NT2/D1 (cell line): ENCODE results near the gene PLA2G3.

Source experiments
- DNase-seq: peaks from one replicate; pipeline ENCODE4 v3.0.0-alpha.2; 2011; ENCODE audit warnings: low read depth, low spot score
- H3K27me3 ChIP-seq: 2 replicates; pipeline ENCODE4 v1.6.0; 2011; ENCODE audit warnings: mild to moderate bottlenecking; ENCODE audit not compliant: insufficient read length, insufficient read depth
- H3K36me3 ChIP-seq: 2 replicates; pipeline ENCODE4 v1.6.1; 2011; ENCODE audit warnings: mild to moderate bottlenecking, low read length, mixed read lengths; ENCODE audit not compliant: insufficient read depth, insufficient read length
- H3K4me1 ChIP-seq: 2 replicates; pipeline ENCODE4 v1.5.1; 2011; ENCODE audit not compliant: insufficient read depth, insufficient read length
- H3K4me3 ChIP-seq: 2 replicates; pipeline ENCODE4 v1.5.1; 2011; ENCODE audit warnings: low read depth; ENCODE audit not compliant: insufficient read length
- H3K9ac ChIP-seq: 2 replicates; pipeline ENCODE4 v1.6.0; 2011; ENCODE audit warnings: low read depth; ENCODE audit not compliant: insufficient read length
- H3K9me3 ChIP-seq: 2 replicates; pipeline ENCODE4 v1.5.1; 2011; ENCODE audit warnings: mild to moderate bottlenecking, low read length; ENCODE audit not compliant: insufficient read depth
- SUZ12 ChIP-seq: IDR thresholded peaks from 2 replicates; pipeline ENCODE4 v1.6.1; 2011; ENCODE audit not compliant: insufficient read length, insufficient read depth; ENCODE audit errors: extremely low read depth
- YY1 ChIP-seq: IDR thresholded peaks from 2 replicates; pipeline ENCODE4 v1.6.1; 2011; ENCODE audit not compliant: insufficient read length, insufficient read depth
- ZNF274 ChIP-seq: IDR thresholded peaks from 2 replicates; pipeline ENCODE4 v1.6.1; 2011; ENCODE audit warnings: mild to moderate bottlenecking, low read depth, low read length

Gene PLA2G3

DNA sequence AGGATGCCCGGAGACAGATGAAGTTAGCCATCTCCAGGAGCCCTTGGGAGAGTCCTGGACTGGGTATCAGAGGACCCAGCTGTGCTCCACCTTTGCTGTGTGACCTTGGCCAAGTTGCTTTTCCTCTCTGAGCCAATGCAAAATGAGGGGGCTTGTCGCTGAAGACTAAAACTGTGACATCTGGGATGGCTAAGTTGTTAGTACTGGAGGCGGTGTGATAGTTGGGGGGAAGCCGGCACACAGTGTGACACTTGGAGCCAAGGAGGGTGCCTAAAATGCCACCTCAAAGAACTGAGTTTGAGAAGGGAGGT lies 17.1 kb downstream of the PLA2G3 start:
- Histone ChIP-seq H3K9me3 (no peaks in the 10 kb centered on the region), H3K4me3 (peak overlapping the region; percentile 78)

DNA sequence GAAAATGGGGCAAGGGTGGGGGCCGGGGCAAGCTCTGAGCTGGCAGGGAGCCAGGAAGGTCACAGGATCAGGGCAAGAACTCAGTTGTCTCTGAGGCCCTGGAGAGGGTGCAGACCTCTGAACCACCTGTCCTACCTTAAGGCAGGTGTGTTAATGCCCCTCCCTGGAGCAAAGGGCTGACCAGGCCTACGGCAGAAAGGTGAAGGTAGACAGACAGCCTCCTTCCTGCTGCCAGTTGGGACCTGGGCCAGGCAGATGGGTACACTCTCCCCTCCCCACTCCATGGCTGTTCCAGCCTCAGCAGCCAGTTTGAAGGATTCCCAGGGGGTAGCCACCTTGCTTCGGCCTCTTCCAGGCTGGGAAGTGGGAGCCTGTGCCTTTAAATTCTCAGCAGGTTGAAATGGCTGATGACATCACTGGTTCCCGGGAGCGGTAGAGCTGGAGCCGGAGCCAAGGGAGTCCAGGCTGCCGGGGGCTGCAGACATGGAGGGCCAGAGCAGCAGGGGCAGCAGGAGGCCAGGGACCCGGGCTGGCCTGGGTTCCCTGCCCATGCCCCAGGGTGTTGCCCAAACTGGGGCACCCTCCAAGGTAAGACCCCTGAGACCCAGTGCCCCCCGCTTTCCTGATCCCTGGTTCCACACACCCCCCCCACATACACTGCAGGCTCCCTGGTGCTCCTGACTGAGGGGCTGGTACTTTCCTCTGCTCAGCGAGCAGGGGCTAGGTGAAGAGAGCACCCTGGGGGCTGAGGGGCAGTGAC lies 17.6 kb downstream of the PLA2G3 start, which contains the start of gene INPP5J:
Gene INPP5J (plus strand): TSS at position 435 of the 760 bp plus-strand sequence. CDS start 49 bp downstream, at position 484.
- H3K4me3 ChIP-seq, result peak within 1 kb of the TSS; percentile 78
- TF ChIP-seq SUZ12 (no peak), YY1 (no peak), ZNF274 (no peak)
- no peaks in the 10 kb centered on the region for H3K9me3 ChIP-seq
- DNase-seq, result no peak
- no peaks in the 10 kb centered on the region for H3K36me3 ChIP-seq
- H3K4me1 ChIP-seq, result peaks cover 12% of the 10 kb centered on the region
- peak within 1 kb of the TSS; percentile 81 for H3K9ac ChIP-seq
- H3K27me3 ChIP-seq, result no peaks in the 10 kb centered on the region

More for the DNA sequence above, 17.1 kb downstream of the PLA2G3 start:
- TF ChIP-seq SUZ12, result no peak
- no peak for TF ChIP-seq ZNF274
- TF ChIP-seq YY1, result no peak
- H3K4me1 ChIP-seq, result peaks cover 12% of the 10 kb centered on the region
- peak overlapping the region; percentile 81 for H3K9ac ChIP-seq
- H3K36me3 ChIP-seq, result peaks cover 4% of the 10 kb centered on the region
- no peak for DNase-seq
- H3K27me3 ChIP-seq, result no peaks in the 10 kb centered on the region

DNA sequence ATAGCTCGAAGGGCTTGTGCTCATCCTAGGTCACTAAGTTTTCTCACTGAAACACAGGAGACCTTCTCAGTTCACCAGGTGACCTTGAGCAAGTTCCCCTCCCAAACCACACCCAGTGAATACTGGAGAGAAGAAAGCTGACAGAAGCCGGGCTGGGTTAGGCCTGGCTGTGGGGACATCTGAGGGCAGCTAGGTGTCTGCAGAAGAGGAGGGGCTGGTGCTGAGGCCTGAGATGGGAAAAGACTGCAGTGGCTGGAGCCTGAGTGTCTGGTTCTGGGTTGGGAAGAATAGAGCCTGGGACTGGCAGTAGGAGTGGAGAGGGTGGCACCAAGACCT lies 18.1 kb downstream of the PLA2G3 start:
- Histone ChIP-seq H3K4me3 (no peak overlapping the region), H3K27me3 (no peaks in the 10 kb centered on the region), H3K9me3 (no peaks in the 10 kb centered on the region), H3K36me3 (no peaks in the 10 kb centered on the region), H3K9ac (no peak overlapping the region), H3K4me1 (peaks cover 10% of the 10 kb centered on the region)
- DNase-seq, result no peak
- no peak for TF ChIP-seq YY1
- no peak for TF ChIP-seq SUZ12
- TF ChIP-seq ZNF274, result no peak

DNA sequence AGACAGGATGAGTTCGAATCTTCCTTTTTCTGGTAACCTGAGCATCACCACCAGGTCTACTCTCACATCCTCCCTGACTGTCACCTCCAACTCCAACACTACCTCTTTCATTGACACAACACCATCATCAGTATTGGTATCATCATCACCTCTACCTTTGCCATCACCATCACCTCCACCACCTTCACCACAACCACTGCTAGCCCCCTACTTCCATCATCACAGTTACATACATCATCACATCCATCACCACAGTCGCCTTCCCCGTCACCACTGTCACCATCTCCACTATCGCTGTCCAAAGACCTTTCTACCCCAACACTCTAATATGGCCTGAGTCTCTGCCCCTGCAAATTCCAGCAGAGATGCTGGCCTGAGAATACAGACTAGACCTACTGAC lies 18.9 kb downstream of the PLA2G3 start:
- Histone ChIP-seq H3K9me3 (no peaks in the 10 kb centered on the region), H3K27me3 (no peaks in the 10 kb centered on the region), H3K36me3 (no peaks in the 10 kb centered on the region), H3K4me1 (peaks cover 9% of the 10 kb centered on the region), H3K9ac (no peak overlapping the region), H3K4me3 (no peak overlapping the region)
- no peak for DNase-seq
- TF ChIP-seq SUZ12, result no peak
- TF ChIP-seq ZNF274, result no peak
- no peak for TF ChIP-seq YY1

DNA sequence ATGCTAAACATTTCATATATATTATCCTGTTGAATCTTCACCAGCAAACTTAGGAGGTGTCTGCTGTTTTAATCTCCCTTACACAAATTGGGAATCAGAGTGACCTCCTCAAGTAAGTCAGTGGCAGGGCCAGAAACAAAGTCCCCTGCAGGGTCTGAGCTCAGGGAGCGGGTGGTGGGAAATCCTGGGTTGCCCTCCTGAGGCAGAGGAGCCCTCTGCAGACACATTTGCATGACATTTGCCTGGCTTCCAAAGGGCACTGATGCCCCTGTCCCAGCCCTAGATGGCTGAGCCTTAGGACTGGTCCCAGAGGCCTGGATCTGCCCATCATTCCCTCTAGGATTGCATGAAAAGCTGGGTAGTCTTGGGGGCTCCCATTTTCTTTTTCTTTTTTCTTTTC lies 19.7 kb downstream of the PLA2G3 start:
- TF ChIP-seq SUZ12, result no peak
- TF ChIP-seq ZNF274, result no peak
- TF ChIP-seq YY1, result no peak
- no peak for DNase-seq
- Histone ChIP-seq H3K36me3 (no peaks in the 10 kb centered on the region), H3K9ac (no peak overlapping the region), H3K27me3 (no peaks in the 10 kb centered on the region), H3K9me3 (no peaks in the 10 kb centered on the region), H3K4me1 (peaks cover 9% of the 10 kb centered on the region), H3K4me3 (no peak overlapping the region)

DNA sequence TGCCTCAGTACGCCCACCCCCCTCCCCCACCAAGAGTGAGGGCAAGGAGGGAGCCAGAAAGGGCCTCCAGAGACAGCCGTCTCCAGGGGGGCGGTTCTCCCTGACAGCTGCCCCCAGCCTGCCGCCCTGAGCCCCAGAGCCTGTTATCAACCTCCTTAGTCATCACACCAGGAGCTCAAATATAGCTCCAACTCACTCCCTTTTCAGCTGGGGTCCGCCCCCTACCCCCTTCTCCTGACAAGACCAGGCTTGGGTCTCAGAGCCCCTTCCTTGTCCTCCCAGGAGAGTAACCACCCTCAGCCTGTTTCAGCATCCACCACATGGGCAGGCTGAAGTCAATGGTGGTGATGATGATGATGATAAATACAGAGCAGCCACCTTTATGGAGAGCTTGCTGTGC lies 20.1 kb downstream of the PLA2G3 start:
- no peak for DNase-seq
- no peaks in the 10 kb centered on the region for H3K27me3 ChIP-seq
- no peaks in the 10 kb centered on the region for H3K36me3 ChIP-seq
- H3K4me1 ChIP-seq, result peaks cover 9% of the 10 kb centered on the region
- H3K9ac ChIP-seq, result no peak overlapping the region
- TF ChIP-seq ZNF274, result no peak
- TF ChIP-seq YY1, result no peak
- no peak for TF ChIP-seq SUZ12
- H3K9me3 ChIP-seq, result no peaks in the 10 kb centered on the region
- no peak overlapping the region for H3K4me3 ChIP-seq

DNA sequence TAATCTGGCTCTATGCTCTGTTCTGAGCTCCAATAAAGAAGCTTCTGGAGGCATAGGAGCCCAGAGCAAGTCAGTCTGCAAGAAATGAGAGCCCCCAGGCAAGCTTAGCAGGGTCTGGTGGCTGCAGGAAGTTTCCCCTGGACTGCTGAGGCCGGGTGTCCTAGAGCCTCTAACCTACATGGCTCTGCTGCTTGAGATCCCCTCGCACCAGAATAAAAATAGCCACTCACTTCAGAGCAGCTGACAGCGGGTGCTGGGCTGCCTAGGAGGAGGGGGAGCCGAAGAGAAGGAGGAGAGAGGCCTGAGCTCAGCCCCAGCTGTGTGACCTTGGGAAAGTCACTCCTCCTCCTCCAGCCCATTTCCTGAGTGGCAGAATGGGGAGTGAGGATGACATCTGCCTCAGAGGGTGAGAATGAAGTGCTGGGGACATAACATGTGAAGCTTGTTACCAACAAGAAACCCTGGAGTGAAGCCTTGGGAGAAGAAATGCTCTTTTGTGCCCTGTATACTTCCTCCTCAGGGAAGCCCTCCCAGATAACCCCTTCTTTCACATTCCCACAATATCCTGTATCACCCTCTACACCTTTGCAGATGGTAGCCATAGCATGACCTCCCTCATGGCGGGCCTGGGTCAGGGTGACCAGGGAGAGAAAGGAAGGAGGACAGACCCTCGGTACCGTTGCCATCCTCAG lies 21.1 kb downstream of the PLA2G3 start:
- Histone ChIP-seq H3K9ac (no peak overlapping the region), H3K9me3 (no peaks in the 10 kb centered on the region), H3K4me1 (peaks cover 9% of the 10 kb centered on the region), H3K36me3 (no peaks in the 10 kb centered on the region), H3K4me3 (no peak overlapping the region), H3K27me3 (no peaks in the 10 kb centered on the region)
- no peak for TF ChIP-seq ZNF274
- TF ChIP-seq SUZ12, result no peak
- TF ChIP-seq YY1, result no peak
- no peak for DNase-seq
